IMR-90 (cell line): ENCODE results near the gene NUDT5.

Source experiments
- CEBPB ChIP-seq: IDR thresholded peaks from 2 replicates; pipeline ENCODE4 v1.6.1; 2012; ENCODE audit warnings: low read depth, low read length, improper control_type of control experiment
- MXI1 ChIP-seq: IDR thresholded peaks from 2 replicates; pipeline ENCODE4 v1.6.1; 2012; ENCODE audit warnings: low read depth, mild to moderate bottlenecking, low read length, moderate library complexity, borderline replicate concordance
- POLR2A ChIP-seq: IDR thresholded peaks from 2 replicates; pipeline ENCODE4 v1.6.1; 2012; ENCODE audit warnings: mild to moderate bottlenecking, low read depth, low read length
- RAD21 ChIP-seq: IDR thresholded peaks from 2 replicates; pipeline ENCODE4 v1.6.1; 2012; ENCODE audit warnings: low read length, improper control_type of control experiment
- RFX5 ChIP-seq: IDR thresholded peaks from 2 replicates; pipeline ENCODE4 v1.8.0; 2012; ENCODE audit warnings: low read depth, mild to moderate bottlenecking, low read length, moderate library complexity
- TF ChIP-seq, protein P1 (sequence below): conservative IDR thresholded peaks from 2 replicates; pipeline ENCODE4 v1.5.1; 2012; ENCODE audit warnings: mild to moderate bottlenecking, low read depth, low read length, improper control_type of control experiment

DNA sequence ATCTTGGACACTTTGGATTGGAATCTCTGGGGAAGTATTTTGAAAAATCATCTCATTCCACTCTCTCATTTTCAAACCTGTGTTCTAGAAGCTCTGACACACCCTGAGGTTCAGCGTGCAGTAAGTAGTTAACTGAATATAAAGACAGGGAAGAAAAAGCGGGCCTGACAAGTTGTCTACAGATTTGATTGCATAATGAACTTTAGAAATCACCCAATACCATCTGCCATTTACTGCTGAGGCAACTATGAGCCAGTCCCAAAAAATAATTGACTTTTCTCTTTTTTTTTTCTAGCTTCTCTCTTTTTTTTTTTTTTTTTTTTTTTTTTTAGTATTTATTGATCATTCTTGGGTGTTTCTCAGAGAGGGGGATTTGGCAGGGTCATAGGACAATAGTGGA is 29.8 kb upstream of the NUDT5 start:
- TF ChIP-seq, protein P1, sequence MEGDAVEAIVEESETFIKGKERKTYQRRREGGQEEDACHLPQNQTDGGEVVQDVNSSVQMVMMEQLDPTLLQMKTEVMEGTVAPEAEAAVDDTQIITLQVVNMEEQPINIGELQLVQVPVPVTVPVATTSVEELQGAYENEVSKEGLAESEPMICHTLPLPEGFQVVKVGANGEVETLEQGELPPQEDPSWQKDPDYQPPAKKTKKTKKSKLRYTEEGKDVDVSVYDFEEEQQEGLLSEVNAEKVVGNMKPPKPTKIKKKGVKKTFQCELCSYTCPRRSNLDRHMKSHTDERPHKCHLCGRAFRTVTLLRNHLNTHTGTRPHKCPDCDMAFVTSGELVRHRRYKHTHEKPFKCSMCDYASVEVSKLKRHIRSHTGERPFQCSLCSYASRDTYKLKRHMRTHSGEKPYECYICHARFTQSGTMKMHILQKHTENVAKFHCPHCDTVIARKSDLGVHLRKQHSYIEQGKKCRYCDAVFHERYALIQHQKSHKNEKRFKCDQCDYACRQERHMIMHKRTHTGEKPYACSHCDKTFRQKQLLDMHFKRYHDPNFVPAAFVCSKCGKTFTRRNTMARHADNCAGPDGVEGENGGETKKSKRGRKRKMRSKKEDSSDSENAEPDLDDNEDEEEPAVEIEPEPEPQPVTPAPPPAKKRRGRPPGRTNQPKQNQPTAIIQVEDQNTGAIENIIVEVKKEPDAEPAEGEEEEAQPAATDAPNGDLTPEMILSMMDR, result no peak
- TF ChIP-seq POLR2A, result no peak
- TF ChIP-seq MXI1, result no peak
- no peak for TF ChIP-seq CEBPB
- no peak for TF ChIP-seq RAD21
- no peak for TF ChIP-seq RFX5
